ENCODE results near the gene ERI2.
"Not testable (repeated sequence)": the region's sequence is repeated elsewhere in the genome, so short reads cannot be mapped to it uniquely, and the experiment has no call there.

ERI2 gene

GRCh38 chr16:20766294-20766693 is 40.0 kb downstream of the ERI2 start:
- DNase-seq (ENCODE audit: insufficient read length, low spot score), result no peak
- FAIRE-seq, result no peak

GRCh38 chr16:20765732-20766131 is 40.5 kb downstream of the ERI2 start:
- DNase-seq (ENCODE audit: insufficient read length, low spot score) (no peak), FAIRE-seq (no peak)

DNA sequence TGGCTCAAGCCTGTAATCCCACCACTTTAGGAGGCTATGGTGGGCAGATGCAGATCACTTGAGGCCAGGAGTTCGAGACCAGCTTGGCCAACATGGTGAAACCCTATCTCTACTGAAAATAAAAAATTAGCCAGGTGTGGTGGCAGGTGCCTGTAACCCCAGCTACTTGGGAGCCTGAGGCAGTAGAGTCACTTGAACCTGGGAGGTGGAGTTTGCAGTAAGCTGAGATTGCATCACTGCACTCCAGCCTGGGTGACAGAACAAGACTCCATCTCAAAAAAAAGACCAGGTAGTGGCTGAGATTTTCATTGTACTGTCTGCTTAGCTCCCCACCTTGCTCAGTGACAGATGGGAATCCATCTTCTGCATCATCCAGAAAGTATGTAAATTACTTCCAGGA is 41.8 kb downstream of the ERI2 start:
- not testable (repeated sequence) for FAIRE-seq; DNase-seq (ENCODE audit: insufficient read length, low spot score)

GRCh38 chr16:20763461-20764232 is 42.6 kb downstream of the ERI2 start, which contains the start of gene ACSM3:
TSS of gene ACSM3 (plus strand) at chr16:20764014. CDS start at chr16:20770035, 6,021 bp downstream.
- peak; percentile 63 for DNase-seq (ENCODE audit: insufficient read length, low spot score)
- FAIRE-seq, result no peak

GRCh38 chr16:20762404-20763123 is 43.7 kb downstream of the ERI2 start:
- no peak for DNase-seq (ENCODE audit: insufficient read length, low spot score)
- FAIRE-seq, result no peak

DNA sequence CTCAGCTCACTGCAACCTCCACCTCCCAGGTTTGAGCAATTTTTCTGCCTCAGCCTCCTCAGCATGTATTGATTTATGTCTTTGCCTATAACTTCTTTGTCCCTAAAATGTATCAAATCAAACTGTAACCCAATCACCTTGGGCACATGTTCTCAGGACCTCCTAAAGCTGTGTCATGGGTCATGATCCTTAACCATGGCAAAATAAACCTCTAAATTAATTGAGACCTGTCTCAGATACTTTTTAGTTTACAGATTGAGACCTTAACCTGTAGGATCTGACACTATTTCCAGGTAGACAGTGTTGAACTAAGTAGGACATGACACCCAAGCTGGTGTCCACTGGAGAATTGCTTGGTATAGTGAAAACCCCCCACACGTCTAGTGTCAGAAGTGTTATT is 45.1 kb downstream of the ERI2 start:
- FAIRE-seq (no peak), DNase-seq (ENCODE audit: insufficient read length, low spot score) (no peak)

- DNase-seq (ENCODE audit: insufficient read length, low spot score) (no peak), FAIRE-seq (no peak)
Observed at GRCh38 chr16:20760346-20760745, 45.9 kb downstream of the ERI2 start.

DNA sequence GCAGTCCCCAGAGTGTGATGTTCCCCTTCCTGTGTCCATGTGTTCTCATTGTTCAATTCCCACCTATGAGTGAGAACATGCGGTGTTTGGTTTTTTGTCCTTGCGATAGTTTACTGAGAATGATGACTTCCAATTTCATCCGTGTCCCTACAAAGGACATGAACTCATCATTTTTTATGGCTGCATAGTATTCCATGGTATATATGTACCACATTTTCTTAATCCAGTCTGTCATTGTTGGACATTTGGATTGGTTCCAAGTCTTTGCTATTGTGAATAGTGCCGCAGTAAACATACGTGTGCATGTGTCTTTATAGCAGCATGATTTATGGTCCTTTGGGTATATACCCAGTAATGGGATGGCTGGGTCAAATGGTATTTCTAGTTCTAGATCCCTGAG is 50.5 kb downstream of the ERI2 start:
- not testable (repeated sequence) for FAIRE-seq

GRCh38 chr16:20755238-20755637 is 51.0 kb downstream of the ERI2 start:
- no peak for FAIRE-seq
- no peak for DNase-seq (ENCODE audit: insufficient read length, low spot score)

More for the DNA sequence above, 50.5 kb downstream of the ERI2 start:
- DNase-seq (ENCODE audit: insufficient read length, low spot score), result not testable (repeated sequence)

DNA sequence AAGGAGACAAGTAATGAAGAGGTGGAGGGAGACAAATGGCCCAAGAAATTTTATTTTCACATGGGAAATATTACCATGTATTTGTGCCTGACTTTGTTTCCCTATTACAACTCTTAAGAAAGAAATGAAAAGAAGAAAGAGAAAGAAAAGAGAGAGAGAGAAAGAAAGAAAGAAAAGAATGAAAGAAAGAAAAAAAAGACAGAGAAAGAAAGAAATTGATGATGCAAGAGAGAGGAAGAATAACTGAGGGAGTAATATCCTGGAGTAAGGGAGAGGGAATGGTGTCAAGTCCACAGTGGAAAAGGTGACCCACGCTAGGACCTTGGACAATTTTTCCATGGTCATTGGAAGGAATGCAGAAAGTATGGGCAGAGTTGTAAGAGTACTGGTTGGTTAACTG is 52.5 kb downstream of the ERI2 start:
- FAIRE-seq (no peak), DNase-seq (ENCODE audit: insufficient read length, low spot score) (no peak)

GRCh38 chr16:20750558-20750957 is 55.7 kb downstream of the ERI2 start:
- FAIRE-seq, result no peak

GRCh38 chr16:20749474-20749873 is 56.8 kb downstream of the ERI2 start:
- no peak for FAIRE-seq
- no peak for DNase-seq (ENCODE audit: insufficient read length, low spot score)

More at GRCh38 chr16:20750558-20750957, 55.7 kb downstream of the ERI2 start:
- DNase-seq (ENCODE audit: insufficient read length, low spot score), result no peak

DNA sequence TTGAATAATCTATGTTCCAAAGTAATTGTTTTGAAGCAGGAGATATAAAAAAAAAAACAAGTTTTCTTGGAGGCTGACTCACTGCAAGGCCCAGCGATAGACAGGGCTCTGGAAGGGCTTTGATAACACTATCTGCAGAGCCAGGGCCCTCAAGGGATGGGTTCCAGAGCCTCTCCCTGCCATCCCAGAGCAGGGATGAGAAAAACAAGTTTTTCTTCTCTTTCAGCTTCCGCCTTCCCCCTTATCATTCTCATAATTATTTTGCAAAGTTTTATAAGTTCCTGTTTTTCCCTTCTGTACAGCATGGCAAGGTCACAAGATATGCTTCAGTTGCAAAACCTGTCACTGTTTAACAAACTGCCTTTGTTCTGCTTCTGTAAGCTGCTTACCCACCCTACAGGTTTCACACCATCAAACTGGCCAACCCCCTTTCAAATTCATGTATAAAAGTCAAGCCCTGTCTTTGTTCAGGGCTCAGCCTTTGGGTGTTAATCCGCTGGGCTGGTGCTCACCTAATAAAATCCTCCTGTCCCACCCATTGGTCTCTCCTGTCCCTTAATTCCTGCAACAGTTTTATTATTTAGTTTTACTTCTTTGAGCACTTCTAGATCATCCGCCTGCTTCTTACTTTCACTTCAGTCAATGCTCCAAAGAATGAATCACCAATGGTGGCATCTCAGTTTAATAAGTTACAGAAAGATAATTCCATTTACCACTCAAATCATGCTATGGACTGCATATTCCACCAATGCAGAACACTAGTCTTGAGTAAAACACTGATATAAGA is 59.0 kb downstream of the ERI2 start:
- FAIRE-seq (no peak), DNase-seq (ENCODE audit: insufficient read length, low spot score) (no peak)

DNA sequence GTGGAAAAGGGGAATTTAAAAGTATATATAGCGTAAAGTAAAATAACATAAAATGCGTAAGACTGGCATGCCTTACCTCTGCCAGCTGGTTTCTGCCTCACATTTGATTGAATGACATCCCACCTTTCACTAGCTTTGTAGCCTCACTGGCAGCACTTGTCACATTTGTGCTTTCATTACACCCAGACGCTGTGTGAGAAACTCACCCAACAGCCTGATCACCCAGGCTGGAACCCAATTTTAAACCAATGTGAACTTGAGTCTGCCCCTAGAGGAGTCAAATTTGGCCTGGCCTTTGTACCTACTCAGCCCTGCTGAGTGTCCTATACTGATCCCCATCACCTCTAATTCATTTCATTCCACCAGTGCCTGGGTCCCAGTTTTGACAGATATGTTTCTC is 59.8 kb downstream of the ERI2 start:
- DNase-seq (ENCODE audit: insufficient read length, low spot score) (no peak), FAIRE-seq (no peak)
